ENCODE results near the gene ADGRL3.
"Not testable (repeated sequence)": the region's sequence is repeated elsewhere in the genome, so short reads cannot be mapped to it uniquely, and the experiment has no call there.

ADGRL3 gene

DNA sequence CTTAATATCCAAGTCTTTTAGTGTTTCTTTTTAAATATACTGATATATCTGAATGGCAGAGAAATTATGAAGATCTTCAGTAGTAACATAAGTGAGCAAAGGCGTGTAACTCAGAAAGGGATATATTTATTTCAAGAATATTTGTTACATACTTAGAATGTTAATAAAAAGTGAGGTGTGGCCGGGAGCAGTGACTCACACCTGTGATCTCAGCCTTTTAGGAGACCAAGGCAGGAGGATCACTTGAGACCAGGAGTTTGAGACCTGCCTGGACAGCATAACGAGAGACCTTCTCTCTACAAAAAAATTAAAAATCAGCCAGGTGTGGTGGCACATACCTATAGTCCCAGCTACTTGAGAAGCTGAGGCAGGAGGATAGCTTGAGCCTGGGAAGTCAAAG is 651.0 kb downstream of the ADGRL3 start:
- no peak for DNase-seq

DNA sequence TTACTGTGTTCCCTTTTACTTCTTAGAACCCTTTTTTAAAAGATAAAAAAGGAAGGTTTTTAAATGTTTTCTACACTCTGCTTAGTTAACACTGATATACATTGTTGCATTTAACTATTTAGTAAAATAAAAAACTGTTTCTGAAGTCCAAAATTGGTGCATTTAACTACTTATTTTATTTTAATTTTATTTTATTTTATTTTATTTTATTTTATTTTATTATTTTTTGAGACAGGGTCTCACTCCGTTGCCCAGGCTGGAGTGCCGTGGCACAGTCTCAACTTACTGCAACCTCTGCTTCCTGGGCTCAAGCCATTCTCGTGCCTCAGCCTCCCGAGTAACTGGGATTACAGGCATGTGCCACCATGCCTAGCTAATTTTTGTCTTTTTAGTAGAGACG is 652.0 kb downstream of the ADGRL3 start:
- not testable (repeated sequence) for DNase-seq

DNA sequence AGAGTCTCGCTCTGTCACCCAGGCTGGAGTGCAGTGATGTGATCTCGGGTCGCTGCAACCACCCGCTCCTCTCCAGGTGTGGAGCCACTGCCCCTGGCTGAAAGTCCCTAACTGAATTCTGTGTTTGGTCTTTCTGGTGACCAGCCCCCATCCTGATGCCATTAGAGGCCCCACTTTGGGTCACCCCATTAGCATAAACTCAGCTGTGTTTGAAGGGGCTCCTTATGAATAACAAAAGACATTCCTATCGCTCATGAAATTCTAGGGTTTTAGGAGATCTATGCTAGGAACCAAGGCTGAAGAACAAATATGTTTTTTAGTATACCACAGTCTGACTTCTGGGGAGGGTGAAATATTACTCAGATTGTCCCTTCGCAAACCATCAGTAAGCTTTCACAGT is 652.9 kb downstream of the ADGRL3 start:
- no peak for DNase-seq

DNA sequence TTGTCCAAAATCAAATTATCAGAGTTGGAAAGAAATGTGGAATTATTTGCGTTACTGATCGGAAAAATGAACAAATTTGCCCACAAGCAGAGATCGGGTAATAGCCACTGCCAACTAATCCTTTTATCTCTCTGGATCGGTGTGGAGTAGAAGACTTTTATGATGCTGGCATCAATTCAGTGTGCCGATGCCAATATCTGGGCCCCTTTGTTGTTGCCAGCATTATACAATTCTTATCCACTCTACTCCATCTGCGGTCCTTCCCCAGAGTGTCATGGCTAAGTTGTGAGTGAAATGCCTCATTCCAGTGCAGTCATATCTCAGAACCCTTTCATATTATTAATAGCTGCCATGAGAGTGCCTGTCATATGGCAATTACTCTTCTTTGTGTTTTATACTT is 660.2 kb downstream of the ADGRL3 start:
- no peak for DNase-seq

DNA sequence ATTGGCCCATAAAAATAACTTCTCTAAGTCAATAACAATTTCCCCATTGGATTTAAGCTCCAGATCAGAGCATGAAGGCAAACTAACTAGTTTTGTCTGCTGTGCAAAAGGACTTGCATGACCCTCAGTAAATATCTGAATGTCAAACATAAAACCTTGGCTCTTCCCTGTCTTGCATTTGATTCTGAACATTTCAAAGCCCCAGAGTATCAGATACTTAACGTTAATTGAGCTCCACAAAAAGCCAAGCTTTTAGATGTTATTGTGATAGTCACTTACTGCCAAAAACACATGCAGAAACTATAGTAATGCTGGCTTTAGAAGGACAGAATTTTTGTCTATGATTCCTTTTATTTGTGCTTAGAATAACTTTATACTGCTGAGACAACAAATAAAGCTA is 664.2 kb downstream of the ADGRL3 start:
- DNase-seq, result no peak

DNA sequence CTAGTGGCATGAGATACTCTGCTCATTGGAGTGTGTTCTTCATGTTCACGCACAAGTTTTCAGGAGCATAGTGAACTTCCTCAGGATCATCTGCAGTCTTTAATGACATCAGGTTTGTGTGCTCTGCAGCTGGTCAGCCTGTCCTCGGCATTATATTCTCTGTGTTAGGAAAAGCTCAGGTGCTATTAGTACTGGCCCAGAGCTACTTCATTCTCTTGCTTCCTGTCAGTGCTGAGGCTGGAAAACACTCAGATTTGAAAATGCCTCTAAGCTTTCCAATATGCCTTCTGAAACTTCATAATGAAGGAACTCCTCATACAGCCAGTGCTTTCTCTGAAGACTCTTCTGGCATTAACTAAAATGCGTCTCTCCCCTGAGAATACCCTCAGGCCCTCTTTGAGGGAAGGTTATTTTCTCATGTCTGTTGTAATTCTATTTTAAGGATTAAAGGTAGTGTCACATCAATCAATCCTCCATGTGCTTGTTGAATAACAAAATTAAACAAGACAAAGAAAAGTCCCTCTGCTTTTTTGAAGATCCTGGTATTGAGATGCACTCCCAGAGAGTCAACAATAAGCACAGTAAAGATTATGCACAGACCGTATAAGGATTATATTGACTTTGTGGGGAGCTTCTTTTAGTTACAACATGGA is 666.4 kb downstream of the ADGRL3 start:
- DNase-seq, result no peak

DNA sequence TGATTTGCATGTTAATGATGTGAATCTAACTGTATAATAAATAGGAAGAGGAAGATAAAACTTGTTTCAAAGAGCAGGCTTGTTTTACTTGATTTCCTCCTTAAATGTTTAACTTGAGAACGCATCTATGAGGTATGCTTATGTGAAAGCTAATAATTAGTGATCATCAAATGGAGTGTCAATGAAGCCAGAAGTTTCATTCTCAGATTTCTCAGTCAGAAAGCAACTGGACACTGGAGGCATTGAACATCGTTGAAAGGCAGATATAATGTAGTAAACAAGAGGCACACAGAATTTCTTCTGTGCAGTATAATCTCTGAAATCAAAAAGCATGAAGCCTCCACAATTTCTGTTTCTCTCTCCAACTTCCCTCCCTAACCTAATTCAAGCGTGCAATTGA is 672.9 kb downstream of the ADGRL3 start:
- no peak for DNase-seq

DNA sequence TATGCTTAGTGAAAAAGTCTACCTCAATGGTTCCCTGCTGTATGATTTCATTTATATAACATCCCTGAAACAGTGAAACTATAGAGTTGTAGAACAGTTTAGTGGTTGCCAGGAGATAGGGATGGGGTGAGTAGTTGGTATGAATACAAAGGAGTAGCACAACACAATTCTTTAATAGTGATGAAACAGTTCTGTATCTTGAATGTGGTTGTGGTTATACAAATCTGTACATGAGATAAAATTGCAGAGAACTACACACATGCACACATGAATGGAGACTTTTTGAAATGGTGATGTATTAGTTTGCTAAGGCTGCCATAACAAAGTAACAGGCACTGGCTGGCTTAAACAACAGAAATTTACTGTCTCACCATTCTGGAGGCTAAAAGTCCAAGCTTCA is 677.1 kb downstream of the ADGRL3 start:
- DNase-seq, result no peak

DNA sequence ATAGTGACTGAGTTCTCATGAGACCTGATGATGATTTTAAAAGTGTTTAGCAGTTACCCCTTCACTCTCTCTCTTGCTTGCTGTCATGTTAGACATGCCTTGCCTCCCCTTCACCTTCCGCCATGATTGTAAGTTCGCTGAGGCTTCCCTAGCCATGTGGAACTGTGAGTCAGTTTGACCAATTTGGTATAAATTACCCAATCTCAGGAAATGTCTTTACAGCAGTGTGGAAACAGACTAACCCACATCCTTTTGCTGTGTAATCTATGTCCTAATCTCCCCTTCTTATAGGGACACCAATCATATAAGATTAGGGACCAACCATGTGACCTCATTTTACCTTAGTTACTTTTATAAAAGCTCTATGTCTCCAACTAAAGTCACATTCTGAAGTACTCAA is 677.8 kb downstream of the ADGRL3 start:
- peak; percentile 16 for DNase-seq

DNA sequence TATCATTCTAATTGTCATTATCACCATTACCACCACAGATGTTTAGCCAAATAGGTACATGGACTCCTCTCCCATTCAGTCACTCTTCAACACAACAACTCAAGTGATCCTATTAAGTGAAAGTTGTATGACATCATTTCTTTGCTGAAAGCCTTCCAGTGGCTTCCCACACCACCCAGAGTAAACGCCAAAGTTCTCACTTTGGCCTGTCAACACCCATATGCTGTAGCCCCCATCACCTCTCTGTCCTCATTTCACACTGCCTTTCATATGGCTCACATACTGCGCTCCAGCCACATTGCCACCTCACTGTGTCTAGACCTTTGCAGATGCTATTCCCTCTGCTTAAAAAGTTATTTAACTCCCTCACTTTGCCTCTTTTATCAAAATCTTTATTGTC is 682.3 kb downstream of the ADGRL3 start:
- no peak for DNase-seq

DNA sequence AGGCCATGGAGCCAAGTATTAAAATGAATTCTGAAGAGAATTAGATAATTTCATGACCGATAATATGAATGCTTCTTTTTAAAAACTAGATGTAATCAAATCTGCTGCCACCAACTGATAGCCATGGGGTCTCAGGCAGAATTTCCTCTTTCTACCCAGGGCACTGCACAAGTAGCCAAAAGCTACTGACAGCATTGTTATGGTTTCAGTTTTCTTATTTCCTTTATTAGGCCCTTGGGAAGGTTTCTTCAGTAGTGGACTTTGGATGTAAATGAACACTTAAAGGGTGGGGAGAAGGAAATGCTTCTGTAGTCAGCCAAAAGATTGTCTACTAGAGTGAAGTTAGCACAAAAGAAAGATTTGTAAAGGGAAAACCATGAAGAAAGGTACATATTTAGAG is 686.0 kb downstream of the ADGRL3 start:
- DNase-seq, result no peak

DNA sequence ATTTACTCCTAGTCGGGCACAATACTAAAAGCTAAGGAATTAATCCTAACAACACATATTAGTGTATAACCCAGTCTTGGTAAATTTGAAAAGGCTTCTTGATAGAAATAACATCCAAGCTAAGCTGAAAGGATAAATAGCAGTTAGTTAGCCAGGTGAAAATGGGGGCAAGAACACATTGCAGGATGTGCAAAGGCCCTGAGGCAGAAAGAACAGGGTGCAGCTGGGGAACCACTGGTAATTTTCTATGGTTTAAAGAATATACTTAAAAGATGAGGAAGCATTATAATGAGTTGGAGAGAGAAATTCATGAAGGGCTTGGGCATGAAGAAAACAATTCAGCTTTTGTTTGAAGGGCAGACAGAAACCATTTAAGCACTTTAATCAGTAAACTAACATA is 689.0 kb downstream of the ADGRL3 start:
- DNase-seq, result no peak

DNA sequence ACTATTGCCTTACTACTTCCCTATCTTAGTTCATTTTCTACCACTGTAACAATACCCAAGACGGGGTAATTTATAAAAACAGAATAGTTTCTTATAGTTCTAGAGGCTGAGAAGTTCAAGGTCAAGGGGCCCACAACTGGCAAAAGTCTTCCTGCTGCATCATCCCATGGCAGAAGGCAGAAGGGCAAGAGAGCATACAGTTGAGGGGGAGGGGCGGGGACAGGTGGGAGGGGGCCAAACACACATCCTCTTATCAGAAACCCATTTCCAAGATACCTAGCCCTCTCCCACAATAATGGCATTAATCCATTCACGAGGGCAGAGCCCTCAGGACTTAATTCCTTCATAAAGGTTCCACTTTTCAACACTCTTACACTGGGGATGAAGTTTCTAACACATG is 690.2 kb downstream of the ADGRL3 start:
- no peak for DNase-seq

DNA sequence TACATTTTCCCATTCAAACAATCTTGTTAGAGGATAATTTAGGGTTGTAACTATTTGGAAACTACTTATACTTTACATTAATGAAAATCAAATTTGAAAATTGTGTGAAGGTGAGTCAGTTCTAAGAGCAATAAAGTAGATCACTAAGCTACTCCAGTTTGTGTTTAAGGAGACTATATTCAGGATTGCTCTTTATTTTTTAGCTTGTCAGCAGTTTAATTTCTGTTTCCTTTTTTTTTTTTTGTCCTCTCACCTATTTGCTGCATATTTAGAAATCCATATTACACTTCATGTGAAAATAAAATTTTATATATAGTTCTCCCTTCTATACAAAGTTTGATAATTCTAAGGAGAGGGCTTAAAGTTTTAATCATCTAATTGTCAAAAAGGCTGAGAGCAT is 691.8 kb downstream of the ADGRL3 start:
- DNase-seq, result no peak

DNA sequence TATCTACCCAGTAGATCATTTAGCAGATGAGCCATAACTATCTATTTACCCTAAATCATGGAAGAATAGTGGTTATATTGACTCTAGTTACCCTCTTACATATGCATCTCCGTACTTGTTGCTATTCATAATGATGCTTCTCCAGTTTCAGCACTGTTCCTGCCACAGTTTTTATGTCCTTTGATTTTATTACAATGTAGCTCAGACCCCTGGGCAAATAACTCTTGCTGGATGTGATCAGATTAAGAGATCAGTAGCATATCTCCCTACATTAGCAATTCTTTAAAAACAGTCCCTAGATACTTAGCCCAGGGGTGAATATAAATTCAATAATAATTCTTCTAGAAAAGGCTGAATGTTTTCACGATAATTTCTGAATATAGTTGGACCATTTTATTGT is 696.5 kb downstream of the ADGRL3 start:
- DNase-seq, result no peak

DNA sequence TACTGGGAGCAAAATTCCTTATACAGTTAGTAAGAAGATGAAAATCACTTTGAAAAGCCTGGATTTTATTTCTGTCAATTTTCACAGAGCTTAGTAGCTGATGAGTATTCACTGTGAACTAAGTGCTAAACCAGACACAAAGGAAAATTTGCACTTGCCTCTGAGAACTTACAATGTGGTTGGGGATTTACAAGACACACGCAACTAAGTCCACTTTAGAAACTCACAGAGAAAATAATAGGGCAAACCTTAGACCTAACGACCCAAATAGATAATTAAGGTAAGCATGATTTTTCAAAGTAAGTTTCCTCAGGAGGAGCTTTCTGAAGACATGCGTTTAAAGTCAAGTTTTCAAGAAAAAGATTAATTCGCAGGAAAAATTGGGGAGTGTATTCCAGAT is 708.9 kb downstream of the ADGRL3 start:
- no peak for DNase-seq

DNA sequence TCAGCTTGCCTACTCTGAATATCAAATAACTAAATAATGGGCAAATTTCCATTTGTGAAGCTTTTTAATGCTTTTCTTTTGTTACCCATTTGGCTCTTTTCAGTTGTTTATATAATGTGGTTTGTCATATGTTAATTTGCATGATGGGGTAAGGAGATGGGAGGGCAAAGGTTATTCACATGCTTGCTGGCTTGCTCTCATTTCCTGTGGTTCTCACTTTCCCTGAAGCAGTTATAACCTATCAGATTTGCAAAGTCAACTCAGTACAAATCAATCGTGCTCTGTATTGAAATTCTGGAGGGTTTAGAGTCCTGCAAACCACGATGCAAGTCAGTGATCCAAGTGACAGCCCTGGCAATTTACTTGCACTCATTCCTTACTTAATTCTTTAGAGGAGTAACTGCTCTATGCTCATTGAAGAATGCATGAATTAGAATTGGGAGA is 711.2 kb downstream of the ADGRL3 start:
- DNase-seq, result no peak

DNA sequence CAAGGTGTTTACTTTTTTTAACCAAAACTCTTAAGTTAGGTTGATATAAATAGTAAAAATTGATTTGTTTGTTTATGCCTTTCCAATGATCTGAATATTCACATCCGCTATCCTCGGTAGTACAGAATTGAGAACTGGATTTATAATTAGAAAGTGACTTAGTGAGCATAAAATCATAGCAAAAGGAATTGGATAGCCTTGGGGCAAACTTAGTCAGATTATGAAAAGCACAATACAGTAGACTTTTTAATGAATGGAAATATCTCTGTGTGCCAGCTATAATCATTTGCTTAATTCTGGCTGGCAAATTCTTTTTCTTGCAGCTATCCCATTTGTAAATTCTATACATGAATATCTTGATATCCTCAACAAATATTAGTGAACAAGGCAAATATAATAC is 713.5 kb downstream of the ADGRL3 start:
- no peak for DNase-seq

DNA sequence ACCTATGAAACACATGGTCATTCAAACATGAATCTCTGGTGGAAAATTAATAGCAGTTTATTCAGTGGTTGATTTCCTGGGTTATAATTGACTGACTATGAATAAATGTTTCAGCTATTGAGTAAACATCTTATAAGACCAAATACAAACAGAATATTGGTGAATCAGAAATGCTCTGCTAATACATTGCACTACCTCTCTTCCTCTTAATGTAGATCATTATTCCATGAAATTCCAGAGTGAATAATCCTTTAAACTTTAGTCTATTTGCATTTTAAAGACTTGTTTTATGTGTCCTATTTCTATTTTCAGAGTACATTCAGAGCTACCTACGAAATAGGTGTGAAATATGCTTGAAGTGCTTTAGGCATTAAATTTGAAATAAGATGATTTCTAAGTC is 715.4 kb downstream of the ADGRL3 start:
- DNase-seq, result no peak

DNA sequence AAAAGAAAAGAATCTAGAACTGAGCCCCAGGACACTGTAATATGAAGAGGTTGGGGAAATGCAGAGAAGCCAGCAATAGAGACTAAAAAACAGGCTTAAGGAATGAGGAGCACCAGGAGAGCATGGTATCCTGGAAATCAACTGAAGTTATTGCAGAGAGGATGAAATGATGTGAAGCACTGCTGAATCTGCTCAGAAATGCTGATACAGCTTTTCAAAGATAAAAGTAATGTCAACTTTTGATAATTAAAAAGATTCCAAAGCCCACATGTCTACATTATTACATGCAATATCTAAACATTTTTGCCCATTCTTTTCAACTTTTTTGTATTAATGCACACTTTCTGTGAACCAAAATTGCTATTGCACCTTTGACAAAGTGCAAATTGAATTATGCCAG is 718.4 kb downstream of the ADGRL3 start:
- DNase-seq, result no peak

DNA sequence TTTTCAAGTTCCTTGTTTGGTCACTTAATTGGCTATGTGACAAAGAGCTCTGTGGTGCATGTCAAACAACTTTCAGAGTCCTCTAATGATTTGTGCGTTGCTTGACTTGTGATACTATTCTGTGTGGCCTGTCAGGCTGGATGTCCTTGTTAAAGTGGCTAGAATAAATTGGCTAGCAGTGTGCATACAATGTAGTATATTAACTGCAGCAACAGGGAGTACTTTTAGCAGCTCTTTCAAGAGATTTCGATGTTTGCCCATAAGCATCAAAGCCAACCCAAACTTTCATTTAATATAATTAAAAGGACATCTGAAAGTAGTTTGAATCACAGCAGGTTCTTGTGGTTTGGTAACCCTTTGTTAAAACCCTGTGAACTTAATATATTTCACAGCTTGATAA is 718.9 kb downstream of the ADGRL3 start:
- no peak for DNase-seq

DNA sequence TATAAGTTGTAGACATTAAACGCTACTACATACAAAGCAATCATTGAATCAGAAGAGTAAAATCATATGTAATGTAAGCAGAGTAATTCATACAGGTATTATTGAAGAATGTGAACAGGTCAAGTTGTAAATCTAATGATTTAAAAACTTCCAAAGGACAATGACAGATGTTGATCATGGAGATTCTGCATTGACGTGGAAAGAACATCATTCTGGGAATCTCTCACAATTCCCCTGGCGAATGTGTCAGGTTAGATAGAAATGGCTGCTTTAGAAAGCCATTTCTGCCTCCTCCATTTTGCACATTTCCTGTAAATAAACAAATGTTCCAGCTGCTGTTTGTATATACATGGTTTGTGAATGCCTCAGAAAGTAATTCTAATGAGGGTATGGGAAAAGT is 719.4 kb downstream of the ADGRL3 start:
- no peak for DNase-seq

DNA sequence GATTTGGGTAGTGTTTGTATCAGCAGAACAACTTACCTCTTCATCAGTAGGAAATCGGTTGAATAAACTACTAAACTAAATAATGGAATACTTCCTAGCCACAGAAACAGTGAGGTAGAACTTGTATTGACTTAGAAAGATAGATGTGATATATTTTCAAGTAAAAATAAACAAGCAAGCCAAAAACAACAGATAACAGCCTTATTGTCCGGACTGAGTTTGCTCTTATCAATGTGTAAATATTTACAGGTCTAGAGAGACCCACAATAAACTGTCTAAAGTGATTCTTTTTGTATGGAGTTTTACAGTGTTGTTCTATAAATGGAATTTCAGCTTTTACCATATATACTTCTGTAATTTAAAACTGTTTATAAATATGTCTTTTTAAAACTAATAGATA is 721.8 kb downstream of the ADGRL3 start:
- no peak for DNase-seq

DNA sequence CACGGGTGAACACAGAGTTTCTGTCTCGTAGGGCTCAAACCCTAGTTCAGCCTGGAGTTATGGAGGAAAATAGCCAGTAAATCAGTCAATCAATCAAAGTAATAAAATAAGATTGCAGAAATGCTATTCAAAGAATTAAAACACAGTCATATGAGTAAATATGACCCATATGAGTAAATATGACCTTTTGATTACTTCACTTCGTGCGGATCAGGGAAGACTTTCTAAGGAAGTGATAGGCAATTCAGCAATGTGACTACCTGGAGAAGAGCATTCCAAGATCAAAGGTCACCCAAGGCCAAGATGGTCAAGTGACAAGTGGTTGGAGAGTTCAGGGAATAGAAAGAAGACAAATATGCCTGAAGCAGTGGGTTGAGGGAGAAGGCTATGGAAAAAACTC is 722.6 kb downstream of the ADGRL3 start:
- no peak for DNase-seq

DNA sequence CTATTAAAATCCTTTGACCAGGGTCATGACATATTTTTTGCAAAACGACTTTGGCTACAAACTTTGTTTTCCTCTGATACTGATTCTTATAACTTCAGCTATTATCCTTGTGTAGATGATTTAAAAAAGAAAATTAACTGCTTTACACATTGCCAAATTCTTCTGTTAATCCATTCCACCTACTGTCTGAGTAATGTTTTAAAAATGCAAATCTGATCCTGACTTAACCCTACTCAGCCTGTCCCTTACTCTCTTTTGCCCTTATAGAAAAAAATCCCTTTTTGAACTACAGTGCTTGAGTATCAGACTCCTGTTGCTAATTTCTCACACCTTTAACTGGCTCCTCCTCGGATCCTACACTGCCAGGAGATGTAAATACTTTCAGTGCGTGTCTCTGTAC is 723.1 kb downstream of the ADGRL3 start:
- DNase-seq, result no peak

DNA sequence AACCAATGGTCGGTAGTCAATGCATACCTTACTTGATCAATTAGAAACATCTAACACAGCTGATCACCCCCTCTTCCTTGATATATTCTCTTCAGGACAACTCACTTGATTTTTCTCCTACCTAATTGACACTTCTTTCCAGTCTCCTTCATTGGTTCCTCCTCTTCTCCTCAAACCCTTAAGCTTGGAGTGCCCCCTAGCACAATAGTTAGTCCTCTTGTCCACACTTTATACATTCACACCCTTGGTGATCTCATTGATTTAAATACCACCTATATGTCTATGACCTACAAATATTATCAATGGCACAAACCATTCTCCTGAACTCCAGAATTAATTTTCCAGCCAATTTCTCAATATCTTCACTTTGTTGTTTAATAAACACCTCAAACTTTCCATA is 724.0 kb downstream of the ADGRL3 start:
- no peak for DNase-seq
